Globus pallidus (tissue), 1 donor: Measurements from ENCODE around the gene CDK11A.

Experiments
- DNase-seq: peaks from one replicate; pipeline ENCODE4 v3.0.0-alpha.2; 2015; ENCODE audit warnings: low spot score

Gene CDK11A

DNA sequence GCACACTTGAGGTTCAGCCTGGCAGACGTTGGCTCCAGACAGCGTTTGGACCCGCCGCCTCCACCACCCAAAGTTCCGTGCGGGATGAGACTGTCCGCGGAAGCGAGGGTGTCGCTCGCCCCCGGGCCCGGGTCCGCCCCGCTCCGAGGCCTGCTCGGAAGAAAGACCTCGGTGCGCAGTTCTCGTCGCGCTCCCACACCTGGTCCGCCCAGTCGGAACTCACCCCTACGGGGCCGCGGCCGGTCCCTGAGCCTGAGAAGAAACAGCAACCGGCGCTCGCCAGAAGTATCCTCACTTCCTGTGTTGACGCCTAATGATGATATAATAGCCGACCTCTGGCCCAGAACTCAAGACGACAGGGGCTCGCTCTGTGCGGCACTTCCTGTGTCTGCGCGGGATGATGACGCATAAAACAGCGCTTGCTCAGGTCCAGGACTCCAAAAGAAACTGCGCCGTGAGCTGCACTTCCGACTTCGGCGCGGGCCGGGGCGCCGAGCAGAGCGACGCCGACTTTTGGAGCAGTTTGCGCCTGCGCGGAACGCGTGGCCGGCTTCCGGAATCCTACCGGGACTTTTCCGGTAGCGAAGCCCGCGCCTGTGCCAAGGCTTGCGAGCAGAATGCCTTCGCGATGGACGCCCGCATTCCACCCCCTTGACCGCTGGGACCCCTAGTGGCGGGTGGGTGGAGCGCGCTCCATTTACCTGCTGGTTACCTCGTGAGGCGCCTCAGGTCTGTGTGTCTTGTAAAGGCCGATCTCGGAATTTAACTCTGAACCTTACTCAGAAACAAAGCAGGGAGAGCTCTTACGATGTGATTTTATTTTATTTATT, at the start of gene CDK11A:
Gene CDK11A, minus strand, starts transcription at position 323 of the 830 bp plus-strand sequence. CDS start 1,539 bp downstream, outside the sequence.
- peak; percentile 98 for DNase-seq

DNA sequence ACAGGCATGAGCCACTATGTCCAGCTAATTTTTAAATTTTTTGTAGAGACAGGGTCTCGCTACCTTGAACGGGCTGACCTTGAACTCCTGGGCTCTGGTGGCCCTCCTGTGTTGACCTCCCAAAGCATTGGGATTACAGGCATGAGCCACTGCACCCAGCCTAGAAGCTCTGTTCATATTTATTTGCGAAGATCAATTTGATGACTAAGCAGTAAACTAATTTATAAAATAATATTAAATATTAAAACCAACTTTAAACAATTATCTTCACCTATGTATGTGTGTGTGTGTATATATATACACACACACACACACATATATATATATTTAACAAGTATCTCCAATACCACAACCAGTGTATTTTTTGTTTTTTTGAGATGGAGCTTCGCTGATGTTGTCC, 49.7 kb upstream of the CDK11A start:
- no peak for DNase-seq

DNA sequence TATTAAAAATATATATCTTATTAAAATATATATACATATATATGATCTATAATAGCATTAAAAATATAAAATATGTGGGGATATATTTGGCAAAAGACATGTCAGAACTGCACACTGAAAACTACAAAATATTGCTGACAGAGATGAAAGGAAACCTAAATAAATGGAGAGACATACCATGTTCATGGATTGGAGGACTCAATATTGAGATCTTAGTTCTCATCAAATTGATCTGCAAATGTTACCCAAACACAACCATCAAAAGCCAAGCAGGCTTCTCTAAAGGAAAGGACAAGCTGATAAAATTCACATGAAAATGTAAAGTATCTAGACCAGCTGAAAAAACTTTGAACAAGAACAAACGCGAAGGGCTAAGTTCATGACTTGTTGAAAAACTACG, 46.9 kb upstream of the CDK11A start:
- DNase-seq = no peak

DNA sequence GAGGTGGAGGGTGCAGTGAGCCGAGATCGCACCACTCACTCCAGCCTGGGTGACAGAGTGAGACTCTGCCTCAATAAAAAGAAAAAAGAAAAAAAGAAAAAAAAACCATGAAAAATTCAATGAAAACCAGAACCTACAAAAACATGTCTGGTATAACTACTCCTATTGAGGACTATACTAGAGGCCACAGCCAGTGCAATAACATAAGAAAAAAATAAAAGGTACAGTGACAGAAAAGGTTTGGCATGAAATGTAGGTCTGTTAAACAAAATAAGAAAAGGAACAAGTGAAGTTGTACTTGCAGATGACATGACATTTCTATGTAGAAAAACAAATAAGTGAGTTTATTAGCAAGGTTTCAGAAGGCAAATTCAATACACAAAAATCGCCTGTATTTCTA, 45.9 kb upstream of the CDK11A start:
- DNase-seq = no peak

DNA sequence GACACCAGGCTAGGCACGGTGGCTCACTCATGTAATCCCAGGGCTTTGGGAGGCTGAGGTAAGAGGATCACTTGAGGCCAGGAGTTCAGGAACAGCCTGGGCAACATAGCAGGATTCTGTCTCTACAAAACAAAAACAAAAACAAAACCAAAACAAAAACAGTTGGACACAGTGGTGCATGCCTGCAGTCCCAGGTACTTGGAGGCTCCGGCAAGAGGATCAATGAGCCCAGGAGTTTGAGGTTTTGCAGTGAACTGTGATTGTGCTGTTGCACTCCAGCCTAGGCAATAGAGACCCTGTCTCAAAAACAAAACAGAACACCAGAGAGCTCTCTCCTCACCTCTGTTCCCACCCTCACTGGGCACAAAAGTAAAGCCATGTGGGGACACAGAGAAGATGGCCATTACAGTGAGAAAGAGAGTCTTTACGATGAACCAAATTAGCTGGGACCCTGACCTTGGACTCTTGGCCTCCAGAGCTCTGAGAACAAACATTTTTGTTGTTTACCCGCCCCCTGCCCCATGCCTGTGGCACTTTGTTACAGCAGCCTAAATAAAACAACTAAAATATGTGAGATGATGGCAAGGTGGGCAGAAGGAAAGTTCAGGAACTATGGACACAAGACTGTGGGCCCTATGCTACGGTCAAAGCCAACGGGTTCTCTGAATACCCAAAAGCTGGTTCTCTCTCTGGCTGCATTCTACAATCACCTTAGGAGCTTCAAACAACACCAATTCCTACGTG, 44.3 kb upstream of the CDK11A start:
- DNase-seq = no peak

DNA sequence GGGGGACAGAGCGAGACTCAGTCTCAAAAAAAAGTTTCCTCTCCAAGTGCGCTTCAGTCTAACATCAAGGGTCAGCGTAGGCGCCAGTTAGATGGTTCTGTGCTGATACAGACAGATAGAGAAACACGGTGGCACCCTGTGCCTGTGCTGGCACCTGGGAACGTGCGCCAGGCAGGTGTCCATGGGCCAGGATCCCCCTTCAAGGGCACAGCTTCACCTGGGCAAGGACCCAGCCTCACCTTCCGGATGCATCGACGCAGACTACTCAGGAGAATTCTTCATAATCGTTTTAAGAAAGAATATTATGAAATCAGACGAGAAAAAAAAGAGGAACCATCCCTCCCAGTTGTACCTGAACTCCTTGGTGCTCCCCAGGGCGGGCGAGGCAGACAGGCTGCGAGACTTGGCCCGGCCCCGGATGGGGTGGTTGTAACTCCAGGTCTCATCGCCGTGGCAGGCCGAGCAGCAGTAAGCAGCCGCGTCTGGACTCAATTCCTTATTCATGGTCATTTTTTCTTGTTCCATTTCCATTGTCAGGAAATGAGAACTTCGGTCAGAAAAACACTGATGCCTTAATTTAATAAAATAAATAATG, 40.8 kb upstream of the CDK11A start:
- no peak for DNase-seq

DNA sequence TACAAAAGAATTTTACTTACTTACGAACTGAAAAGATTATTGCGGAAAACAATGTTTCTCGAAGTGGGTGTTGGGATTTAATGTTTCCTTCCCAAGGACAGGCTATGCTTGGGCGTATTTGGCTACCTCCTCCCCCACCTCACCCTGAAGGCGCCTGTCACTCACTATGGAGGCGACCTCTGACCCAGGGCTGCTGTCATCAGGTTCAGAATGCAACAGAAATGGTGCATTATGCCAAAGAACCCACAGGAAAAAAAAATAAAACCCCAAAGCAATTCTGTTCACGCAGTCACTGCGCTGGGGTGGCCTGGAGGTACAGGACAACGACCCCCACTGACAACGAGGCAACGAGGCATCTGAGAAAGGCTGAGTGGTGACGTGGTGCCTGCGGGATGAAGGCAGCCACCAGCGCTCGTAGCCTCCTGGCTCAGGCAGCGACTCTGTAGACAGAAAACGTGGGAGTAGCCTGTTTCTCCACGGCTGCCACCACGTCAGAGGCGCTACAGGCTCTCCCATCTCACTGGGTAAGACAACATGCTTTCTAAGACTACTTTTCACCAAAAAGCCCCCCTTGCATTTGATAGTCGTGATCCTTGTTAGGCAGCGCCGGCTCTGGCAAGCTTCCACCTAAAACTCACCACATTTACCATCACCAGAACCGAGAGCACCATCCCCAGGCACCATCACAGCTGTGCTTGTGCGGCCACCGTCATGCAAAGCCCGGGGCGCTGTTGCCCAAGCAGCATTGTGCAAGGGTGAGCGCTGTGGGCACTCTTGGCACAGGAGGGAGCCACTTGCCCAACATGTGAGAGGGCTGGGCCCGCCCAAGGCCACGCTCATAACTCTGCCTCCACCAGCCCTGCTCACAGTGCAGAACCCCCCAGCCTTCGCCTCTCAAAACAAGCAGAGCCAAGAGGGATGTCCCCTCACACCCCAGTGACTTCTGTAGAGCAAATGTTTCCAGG, 39.8 kb upstream of the CDK11A start:
- peak; percentile 72 for DNase-seq

DNA sequence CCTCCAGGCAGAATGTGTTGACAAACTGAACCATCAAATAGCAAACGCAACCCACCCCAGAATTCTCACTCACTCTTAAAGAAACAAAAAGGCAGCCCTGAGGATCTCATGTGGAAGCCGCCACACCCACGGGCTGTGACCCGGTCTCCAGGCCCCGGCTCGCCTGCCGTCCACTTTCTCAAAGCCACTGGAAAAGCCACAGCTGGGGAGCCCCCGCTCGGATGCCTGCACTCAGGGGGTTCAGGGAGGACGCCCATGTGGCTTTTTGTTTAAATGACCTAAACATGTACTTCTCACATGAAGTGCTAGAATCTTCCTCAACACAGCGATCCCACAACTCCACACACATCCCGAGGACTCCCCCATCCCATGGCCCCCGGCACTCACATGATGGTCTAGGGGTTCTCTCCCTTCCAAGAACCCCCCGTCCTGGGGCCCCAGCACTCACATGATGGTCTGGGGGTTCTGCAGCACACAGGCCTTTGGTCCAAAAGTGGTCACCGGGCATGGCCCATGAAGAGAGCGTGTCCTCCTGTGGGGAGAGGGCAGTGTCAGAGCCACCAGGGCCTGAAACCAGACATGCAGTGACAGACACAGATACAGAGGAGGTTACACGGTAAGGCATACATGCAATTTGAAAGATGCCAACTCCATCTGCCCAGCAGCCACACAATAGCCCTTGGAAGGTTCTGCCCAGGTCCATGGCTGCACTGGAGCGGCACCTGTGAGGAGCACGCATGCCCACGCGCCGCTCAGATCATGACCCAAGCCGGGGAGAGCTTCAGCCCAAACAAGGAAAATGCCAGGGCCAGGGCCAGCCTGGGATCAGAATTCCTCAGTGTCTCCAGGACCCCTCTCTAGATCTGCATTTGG, 37.6 kb upstream of the CDK11A start:
- no peak for DNase-seq

DNA sequence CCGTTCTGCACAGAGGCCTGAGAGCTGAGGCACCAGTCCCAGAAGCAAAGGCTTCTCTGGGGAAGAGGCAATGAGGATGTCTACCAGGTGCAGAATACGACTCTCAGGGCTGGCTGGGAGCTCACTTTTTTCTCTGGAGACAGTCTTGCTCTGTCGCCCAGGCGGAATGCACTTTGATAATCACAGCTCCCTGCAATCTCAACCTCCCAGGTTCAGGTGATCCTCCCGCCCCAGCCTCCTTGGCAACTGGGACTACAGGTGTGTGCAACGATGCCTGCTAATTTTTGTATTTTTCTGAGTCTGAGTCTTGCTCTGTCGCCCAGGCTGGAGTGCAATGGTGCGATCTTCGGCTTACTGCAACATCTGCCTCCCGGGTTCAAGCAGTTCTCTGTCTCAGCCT, 36.6 kb upstream of the CDK11A start:
- DNase-seq = no peak

DNA sequence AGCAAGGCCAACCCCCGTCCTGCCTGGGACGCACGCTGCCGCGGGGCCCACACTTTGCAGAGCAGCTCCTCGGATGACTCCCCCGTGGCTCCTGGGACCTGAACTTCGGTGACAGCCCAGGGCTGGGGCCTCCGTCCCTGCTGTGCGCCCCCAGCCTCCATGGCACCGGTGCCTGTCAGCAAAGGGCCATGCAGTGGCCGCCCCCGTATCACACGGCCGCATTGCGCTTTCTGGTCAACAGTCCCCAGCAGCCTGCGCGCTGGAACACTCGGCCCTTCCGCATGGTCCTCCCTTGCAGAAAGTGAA, 36.1 kb upstream of the CDK11A start:
- no peak for DNase-seq

DNA sequence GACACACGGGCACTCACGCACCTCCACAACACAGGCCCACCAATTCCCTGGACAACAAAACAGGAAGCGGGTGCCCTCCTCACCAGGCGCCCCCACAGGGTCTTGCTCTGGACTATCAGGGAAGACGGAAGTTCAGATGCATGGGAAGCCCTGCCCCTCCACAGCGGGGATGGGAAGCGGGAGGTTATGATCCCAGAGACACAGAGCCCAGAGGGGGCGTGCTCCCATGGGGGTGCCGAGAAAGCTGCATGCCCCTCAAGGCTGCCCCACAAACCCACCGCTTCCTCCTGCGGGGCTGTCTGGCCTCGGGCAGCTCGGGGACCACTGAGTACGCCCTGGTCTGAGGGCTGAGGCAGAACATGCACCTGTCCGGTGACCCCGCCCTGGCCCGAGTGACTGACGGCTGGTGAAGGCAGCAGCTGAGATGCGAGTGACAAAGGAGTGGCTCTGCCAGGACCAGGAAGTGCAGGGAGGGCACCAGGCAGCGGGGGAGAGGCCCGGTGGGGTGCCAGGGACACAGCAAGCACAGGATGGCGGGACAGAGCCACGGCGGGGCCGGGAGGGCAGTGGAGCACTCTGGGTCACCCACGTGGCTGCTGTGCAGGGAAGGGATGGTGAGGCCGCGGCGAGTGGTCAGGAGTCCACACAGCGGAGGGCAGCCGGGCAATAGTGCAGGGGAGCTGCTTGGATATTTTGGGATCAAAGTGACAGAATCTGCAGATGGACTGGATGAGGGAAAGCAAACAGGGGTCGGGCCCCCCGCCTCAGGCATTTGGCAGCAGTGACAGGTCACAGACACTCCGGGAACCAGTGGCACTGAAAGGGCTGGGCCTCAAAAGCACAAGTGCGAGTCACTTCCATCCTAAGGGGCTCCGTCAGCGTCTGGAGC, 35.5 kb upstream of the CDK11A start:
- DNase-seq = no peak

DNA sequence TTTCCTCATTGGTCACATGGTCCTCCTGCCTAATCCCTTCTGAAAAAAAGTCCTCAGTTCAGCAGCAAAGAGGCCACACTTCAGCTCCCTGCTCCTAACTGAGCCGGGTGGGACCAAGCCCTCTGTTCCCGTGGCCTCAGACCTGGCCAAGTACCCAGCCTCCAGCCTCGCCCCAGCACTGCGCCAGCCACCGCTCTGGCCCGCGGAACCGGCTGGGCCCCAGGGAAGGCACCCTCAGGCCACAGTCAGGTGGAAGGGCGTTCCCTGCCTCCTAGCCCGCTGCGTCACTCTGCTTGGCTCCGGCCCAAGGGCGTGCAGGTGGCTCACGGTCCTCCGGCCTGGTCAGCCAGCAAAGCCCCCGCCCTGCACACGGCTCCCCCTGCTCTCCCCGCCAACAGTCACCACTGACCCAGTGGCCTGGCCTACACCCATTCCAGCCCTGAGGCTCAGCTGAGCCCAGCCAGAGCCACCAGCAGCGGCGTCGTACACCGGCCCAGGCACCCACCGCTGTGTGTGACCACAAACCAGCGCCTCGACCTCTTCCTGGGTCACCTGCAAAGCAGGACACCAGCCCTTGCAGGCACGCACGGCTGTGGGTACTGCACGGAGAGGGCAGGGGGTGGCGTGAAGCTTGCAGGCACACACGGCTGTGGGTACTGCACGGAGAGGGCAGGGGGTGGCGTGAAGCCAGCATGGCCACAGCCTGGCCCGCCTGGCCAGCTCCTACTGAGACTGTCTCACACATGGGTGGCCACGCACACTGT, 34.7 kb upstream of the CDK11A start:
- no peak for DNase-seq

DNA sequence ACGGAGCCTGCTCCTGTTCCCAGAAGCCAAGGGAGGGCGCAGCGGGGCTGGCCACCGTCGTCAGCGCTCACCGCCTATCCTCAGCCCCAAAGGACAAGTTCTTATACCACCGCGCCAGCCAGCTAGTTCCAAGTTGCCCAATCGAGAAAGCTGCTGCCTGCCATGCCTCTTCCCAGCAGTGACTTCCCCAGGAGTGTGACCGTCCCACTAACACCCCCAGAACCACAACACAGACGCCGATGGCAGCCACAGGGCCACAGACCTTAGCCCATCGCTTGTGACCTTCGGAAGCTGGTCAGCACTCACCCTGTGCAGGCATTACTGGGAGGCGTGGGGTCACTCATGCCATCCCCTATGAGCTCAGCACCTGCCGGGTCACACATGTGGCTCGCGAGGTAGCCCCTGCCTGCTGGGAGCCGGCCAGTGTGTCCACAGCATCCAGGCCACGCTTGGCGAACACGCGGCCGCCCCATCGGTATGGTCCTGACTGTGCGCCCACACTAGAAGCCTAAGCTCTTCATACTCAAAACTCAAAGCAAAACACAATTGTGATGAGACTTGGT, 34.0 kb upstream of the CDK11A start:
- DNase-seq = no peak

DNA sequence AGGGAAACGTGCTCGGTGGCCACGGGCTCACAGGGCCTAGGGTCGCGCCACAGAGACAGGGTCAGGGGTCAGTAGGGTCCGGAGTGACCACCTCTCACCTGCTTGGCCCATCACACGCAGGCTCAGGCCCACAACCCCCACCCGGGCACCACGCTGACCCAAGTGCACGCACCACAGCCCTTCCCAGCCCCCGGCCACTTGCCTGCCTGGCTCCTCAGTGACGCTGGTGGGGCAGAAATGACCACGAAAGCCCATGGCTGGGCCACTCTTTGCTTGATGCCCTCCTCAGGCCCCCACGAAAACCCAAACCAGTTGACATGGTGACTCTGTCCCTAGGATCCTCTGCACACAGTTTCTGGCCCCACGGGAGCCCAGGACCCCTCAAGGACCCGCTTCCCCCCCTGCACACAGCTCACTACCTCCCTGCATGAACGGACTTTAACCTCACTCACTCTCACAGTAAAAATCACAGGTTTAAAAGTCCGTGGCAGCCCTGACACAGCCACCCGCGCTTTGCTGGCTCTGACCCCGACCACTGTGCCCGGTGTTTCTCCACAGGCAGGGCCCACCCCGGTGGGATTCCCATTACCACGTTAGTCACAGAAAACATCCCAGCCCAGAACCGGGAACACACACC, 33.4 kb upstream of the CDK11A start:
- no peak for DNase-seq

DNA sequence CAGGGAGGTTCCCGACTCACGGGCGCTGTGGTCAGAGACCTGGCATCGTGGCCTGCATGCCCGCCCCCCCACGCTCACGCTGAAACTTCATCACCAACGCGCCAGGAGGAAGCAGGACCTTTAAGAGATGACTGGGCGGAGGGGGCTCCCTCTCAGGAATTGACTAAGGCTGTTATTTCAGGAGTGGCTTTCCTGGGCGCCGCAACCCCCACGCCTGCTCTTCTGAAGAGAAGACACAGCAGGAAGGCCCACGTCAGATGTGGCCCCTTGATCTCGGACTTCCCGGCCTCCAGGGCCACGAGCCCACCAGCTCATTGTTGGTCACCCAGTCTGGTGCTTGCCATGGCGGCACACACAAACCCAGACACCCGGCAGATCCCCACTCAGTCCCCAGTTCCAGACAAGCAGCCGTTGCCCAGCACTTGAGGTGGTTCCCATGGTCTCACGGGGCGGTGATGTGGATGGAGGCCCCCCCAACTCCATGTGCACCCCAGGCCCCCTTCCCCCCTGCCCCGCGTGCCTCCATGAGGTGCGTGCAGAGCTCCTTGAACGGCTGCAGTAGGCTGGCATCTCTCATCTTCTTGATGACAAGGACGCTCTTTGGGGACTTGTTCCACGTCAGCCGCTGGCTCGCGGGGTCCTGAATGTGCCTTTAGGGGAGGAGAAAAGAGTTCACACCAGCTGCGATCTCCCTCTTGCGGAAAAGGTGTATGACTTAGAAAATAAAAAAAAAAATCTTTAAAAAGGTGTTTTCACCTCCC, 32.7 kb upstream of the CDK11A start:
- no peak for DNase-seq

DNA sequence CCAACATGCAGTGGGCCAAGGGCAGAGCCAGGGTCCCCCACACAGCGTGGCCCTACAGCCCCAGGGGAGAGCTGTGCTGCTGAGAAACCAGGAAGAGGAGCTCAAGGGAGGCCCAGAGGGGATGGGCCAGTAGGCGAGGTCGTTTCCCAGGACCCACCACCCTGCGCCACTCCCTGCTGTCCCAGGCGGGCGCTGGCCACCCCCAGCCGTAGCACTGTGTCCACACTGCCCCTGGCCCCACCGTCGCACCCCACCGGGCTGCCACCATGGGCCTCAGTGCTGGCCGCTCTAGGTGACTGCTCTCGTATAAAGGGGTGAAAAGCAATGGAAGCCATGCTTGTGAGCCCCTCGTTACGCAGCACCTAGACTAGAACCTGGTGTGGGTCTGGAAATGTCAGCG, 31.7 kb upstream of the CDK11A start:
- no peak for DNase-seq

DNA sequence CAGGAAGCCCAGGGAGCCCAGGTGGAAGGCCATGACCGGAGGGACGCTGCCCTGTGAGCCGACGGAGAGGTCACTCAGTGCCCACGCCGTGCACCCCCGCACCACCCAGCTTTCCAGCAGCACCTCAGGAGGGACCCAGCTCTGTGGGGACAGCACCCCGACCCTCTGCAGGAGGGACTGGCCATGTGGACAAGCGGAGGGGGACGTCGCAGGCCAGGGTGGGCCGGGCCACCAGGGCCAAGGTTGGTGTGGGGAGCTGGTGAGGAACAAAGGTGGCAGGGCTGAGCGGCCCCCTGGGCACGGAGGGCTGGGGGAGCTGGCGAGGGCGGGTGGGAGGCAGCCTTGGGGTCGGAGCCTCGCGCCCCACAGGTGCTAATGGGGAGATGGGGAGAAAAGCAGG, 31.3 kb upstream of the CDK11A start:
- no peak for DNase-seq
